Parathyroid adenoma (tissue), 2 donors: ENCODE data around the gene SRGN.

Source experiments
- H2AFZ ChIP-seq: fragments of 300-600 bp; sonication (generic); one replicate; pipeline ENCODE4 v1.7.0; 2017; ENCODE audit warnings: antibody characterized with exemption, mild to moderate bottlenecking
- H3K27ac ChIP-seq: fragments of 300-600 bp; sonication (generic); one replicate; pipeline ENCODE4 v1.7.0; 2017
- H3K27me3 ChIP-seq: fragments of 300-600 bp; sonication (generic); one replicate; pipeline ENCODE4 v1.7.0; 2017; ENCODE audit warnings: low read length; ENCODE audit not compliant: control insufficient read depth, insufficient read depth
- H3K36me3 ChIP-seq: fragments of 300-600 bp; sonication (generic); one replicate; pipeline ENCODE4 v1.7.0; 2017; ENCODE audit warnings: low read length; ENCODE audit not compliant: control insufficient read depth, insufficient read depth
- H3K4me1 ChIP-seq: fragments of 300-600 bp; sonication (generic); one replicate; pipeline ENCODE4 v1.7.0; 2017; ENCODE audit warnings: control low read depth
- H3K4me2 ChIP-seq: fragments of 300-600 bp; sonication (generic); one replicate; pipeline ENCODE4 v1.7.0; 2017; ENCODE audit warnings: low read length
- H3K4me3 ChIP-seq: fragments of 300-600 bp; sonication (generic); one replicate; pipeline ENCODE4 v1.7.0; 2017; ENCODE audit warnings: low read depth, low read length
- H3K79me2 ChIP-seq: fragments of 300-600 bp; sonication (generic); one replicate; pipeline ENCODE4 v1.7.0; 2017; ENCODE audit warnings: control low read depth
- H3K9ac ChIP-seq: fragments of 300-600 bp; sonication (generic); one replicate; pipeline ENCODE4 v1.7.0; 2017; ENCODE audit warnings: mild to moderate bottlenecking
- H3K9me3 ChIP-seq: fragments of 300-600 bp; sonication (generic); one replicate; pipeline ENCODE4 v1.7.0; 2017; ENCODE audit warnings: low read length; ENCODE audit not compliant: control insufficient read depth
- TF ChIP-seq, protein P1 (sequence below): fragments of 300-600 bp; sonication (generic); IDR thresholded peaks from one replicate; pipeline ENCODE4 v1.7.0; 2017; ENCODE audit warnings: antibody characterized with exemption, mild to moderate bottlenecking
- donor health status: primary hyperparathyroidism.

The SRGN gene

GRCh38 chr10:69100136-69100872 is 12.4 kb downstream of the SRGN start:
- Histone ChIP-seq H3K27me3 (no peaks in the 10 kb centered on the region), H3K9ac (no peak overlapping the region), H3K36me3 (no peaks in the 10 kb centered on the region), H3K4me1 (no peaks in the 10 kb centered on the region), H3K4me2 (no peak overlapping the region), H3K9me3 (no peaks in the 10 kb centered on the region), H2AFZ (no peak overlapping the region), H3K4me3 (no peak overlapping the region), H3K27ac (no peak overlapping the region), H3K79me2 (no peaks in the 10 kb centered on the region)
- TF ChIP-seq, protein P1, sequence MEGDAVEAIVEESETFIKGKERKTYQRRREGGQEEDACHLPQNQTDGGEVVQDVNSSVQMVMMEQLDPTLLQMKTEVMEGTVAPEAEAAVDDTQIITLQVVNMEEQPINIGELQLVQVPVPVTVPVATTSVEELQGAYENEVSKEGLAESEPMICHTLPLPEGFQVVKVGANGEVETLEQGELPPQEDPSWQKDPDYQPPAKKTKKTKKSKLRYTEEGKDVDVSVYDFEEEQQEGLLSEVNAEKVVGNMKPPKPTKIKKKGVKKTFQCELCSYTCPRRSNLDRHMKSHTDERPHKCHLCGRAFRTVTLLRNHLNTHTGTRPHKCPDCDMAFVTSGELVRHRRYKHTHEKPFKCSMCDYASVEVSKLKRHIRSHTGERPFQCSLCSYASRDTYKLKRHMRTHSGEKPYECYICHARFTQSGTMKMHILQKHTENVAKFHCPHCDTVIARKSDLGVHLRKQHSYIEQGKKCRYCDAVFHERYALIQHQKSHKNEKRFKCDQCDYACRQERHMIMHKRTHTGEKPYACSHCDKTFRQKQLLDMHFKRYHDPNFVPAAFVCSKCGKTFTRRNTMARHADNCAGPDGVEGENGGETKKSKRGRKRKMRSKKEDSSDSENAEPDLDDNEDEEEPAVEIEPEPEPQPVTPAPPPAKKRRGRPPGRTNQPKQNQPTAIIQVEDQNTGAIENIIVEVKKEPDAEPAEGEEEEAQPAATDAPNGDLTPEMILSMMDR: no peak

DNA sequence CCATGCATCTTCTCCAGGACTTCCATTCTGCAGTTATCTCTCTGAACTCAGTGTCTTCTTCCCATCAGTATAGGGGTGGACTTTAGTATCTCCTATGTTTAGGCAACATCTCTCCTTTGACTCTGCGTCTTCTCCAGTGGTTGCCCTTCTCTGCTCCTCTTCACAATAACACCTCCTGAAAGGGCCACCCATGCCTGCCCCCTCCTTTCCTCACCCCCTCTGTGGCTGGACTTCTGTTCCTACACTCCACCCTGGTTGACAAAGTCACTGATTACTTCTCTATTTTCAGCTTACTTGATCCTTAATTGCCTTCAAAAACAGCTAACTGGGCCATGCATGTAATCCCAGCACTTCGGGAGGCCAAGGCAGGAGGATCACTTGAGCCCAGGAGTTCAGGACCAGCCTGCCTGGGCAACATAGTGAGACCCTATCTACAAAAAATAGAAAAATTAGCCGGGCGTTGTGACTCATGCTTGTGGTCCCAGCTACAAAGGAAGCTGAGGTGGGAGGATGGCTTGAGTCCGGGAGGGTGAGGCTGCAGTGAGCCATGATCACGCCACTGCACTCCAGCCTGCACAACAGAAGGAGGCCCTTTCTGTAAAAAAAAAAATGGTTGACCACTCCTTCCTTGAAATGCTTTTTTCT is 13.7 kb downstream of the SRGN start:
- no peaks in the 10 kb centered on the region for H3K27me3 ChIP-seq
- no peaks in the 10 kb centered on the region for H3K79me2 ChIP-seq
- H3K9me3 ChIP-seq: no peaks in the 10 kb centered on the region
- no peak overlapping the region for H3K4me2 ChIP-seq
- no peak overlapping the region for H3K27ac ChIP-seq
- no peaks in the 10 kb centered on the region for H3K36me3 ChIP-seq
- no peaks in the 10 kb centered on the region for H3K4me1 ChIP-seq
- H3K9ac ChIP-seq: no peak overlapping the region
- TF ChIP-seq, protein P1: no peak
- no peak overlapping the region for H3K4me3 ChIP-seq
- no peak overlapping the region for H2AFZ ChIP-seq

DNA sequence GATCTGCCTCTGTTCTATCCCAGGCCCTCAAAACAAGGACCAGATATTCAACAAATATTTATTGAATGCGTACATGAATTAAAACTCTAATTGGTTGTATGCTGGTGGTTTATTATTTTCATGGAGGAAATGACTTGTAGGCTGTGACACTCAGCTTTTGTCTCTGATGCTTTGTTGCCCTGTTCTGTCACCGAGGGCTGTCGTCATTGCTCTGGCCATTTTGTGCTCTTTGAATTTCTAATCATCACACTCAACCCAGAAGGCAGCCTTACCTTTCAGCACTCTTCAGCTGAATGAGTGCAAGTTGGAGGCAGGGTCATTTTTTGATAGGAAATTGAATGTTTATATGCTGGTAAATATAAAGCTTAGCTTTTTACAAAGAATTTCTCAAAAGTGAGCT is 14.5 kb downstream of the SRGN start:
- Histone ChIP-seq H3K36me3 (no peaks in the 10 kb centered on the region), H2AFZ (no peak overlapping the region), H3K79me2 (no peaks in the 10 kb centered on the region), H3K9me3 (no peaks in the 10 kb centered on the region), H3K4me3 (no peak overlapping the region), H3K4me2 (no peak overlapping the region), H3K4me1 (no peaks in the 10 kb centered on the region), H3K27me3 (no peaks in the 10 kb centered on the region), H3K9ac (no peak overlapping the region), H3K27ac (no peak overlapping the region)
- TF ChIP-seq, protein P1: no peak

- Histone ChIP-seq H3K27me3 (no peaks in the 10 kb centered on the region), H3K79me2 (no peaks in the 10 kb centered on the region), H2AFZ (no peak overlapping the region), H3K27ac (no peak overlapping the region), H3K4me3 (no peak overlapping the region), H3K9ac (no peak overlapping the region), H3K4me1 (no peaks in the 10 kb centered on the region), H3K9me3 (no peaks in the 10 kb centered on the region), H3K4me2 (no peak overlapping the region), H3K36me3 (no peaks in the 10 kb centered on the region)
- TF ChIP-seq, protein P1: no peak
Measured at GRCh38 chr10:69103784-69104183, 15.9 kb downstream of the SRGN start.
